GM19463 (cell line): ENCODE measurements around the gene RGL2.
"Not testable (repeated sequence)": the region's sequence is repeated elsewhere in the genome, so short reads cannot be mapped to it uniquely, and the experiment has no call there.

ENCODE experiments used
- ATAC-seq: cut with Tn5 transposase; IDR thresholded peaks from one replicate; pipeline ENCODE4 v1.9.1; 2021; ENCODE audit warnings: mild to moderate bottlenecking, moderate library complexity; ENCODE audit not compliant: unreplicated experiment

RGL2 gene

DNA sequence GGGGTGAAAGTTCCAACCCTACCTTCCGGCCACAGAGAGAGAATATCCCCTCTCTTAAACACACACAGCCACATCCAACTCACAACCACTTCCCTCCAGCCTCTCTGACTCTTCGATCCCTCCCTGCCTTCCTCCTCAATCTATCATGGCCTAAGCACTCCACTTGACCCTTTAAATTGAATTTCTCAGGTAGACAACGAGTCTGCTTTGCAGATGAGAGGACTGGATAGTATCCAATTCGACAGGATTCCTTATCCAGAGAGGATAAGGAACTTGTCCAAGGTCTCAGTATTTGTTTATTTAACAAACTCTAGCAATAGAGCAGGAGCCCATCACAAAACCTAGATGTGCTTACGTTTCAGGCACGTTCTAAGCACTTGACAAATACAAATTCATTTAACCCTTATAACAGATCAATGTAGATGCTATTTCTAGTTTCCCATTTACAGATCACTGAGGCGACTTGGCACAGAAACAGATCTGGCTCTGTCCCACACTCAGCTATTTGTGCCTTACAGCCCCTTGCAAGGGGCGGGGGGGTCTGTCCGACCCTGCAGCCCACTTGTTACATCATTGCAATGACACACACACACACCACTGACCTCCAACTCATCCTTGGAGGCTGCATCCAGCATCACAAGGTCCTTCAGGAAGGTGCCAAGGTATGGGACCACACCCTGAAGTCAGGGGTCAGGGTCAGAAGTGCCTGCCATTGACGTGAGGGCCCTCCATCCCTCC lies 4.5 kb downstream of the RGL2 start:
- no peak for ATAC-seq

DNA sequence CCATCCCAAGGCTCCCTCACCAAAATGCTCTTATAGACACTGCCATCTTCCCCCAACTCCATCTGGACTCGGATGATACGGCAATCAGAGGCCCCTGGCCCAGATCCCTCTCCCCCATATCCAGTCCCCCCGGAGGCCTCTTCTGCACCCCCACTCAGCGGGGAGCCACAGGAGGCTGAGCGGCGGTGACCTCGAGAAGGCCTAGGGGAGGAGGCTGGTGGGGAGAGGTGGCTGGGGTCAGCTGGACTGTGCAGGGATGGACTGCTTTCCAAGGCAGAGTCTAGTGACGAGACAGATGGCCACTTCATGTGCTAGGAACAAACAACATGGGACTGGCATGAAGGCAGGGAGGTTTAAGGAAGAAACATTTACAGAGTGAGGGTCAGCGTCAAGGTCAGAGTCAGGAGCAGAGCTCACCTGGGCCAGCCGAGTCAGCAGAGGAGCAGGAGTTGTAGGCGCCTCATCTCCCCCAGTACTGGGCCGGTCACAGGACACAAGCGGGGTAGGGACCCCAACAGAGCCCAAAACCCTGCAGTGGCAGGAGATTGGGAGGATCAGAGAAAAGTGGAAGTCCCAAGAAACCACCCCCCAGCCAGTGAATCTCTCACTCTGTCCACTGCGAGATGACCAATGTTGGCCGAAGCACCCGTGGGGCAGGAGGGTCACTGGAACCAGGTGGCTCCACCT lies 5.6 kb downstream of the RGL2 start:
- no peak for ATAC-seq

DNA sequence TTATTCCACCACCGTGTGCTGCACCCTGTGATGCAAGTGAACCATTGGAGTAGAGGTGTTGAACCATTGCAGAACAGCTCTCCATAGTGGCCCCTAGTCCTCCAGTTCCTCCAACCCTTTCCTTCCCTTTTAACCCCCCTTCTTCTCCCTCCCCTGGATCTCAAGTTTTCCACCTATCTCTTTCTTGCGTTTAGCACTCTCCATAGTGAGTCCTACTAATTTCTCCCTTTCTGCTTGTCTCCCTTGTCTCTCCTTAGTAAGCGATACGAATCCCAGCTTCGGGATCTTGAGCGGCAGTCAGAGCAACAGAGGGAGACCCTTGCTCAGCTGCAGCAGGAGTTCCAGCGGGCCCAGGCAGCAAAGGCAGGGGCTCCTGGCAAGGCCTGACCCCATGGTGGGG lies 8.3 kb downstream of the RGL2 start:
- no peak for ATAC-seq

DNA sequence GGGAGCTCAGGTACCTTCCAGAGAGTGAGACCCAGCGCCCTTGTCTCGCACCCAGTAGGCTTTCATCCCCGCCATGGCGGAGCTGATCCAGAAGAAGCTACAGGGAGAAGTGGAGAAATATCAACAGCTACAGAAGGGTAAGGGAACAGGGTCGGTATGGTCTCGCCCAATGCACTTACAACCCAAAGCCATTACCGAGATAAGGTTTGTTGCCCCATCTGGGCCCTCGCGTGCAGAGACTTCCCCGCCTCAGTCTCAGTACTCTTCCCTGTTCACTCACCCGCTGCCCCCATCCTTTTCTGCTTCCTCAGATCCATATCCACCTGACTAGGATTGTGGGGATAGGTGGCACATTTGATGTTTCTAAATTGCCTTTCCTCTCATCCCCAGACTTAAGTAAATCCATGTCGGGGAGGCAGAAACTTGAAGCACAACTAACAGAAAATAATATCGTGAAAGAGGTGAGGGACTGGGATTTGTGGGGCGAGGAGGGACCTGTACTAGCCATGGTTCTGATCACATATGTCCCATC lies 8.9 kb downstream of the RGL2 start:
- ATAC-seq, result peak; percentile 12

DNA sequence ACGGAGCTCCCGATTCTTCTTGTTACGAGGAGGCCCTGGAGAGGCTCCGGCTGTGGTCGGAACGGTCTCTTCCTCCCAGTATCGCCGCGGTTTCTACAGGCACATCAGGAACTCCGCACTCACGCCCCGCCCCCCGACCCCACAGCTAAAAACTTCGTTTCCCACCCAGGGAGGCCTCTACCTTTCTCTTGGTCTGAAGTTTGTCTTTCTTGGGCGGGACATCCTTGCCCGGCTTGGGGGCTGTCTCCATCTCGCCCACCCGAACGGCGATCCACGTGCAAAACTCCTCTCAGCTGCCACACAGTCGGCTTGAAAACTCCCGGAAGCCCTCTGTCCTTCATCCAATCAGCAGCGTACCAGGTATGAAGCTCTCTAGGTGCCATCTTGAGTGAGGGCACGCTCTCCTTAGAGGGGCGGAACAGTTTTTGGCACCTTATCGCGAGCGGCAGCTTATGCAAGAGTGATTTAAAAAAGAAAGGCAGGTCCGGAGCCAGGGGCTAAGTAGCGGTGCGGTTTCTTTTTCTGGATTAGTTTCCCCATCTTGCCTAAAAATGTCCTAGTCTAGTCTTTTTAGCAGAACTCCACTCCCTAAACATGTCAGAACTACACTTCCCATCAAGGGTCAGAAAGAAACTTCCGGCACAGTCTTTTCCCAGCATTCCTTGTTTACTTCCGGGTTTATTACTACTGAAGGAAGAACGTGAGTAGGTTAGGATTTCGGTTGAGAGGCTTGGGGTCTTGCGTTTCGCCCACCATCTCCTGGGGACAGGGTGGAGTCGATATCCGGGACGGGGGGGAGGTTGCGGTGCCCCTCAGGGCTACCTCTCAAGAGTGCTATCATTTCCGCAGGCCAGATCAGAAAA lies 9.6 kb downstream of the RGL2 start, which contains the start of the genes PFDN6 and WDR46:
Gene PFDN6 (plus strand): TSS at position 681 of the 863 bp plus-strand sequence. CDS start 256 bp downstream, outside the sequence.
Gene WDR46 (minus strand): TSS at position 319 of the 863 bp plus-strand sequence. CDS start 69 bp downstream, at position 250.
- ATAC-seq, result peak; percentile 92

DNA sequence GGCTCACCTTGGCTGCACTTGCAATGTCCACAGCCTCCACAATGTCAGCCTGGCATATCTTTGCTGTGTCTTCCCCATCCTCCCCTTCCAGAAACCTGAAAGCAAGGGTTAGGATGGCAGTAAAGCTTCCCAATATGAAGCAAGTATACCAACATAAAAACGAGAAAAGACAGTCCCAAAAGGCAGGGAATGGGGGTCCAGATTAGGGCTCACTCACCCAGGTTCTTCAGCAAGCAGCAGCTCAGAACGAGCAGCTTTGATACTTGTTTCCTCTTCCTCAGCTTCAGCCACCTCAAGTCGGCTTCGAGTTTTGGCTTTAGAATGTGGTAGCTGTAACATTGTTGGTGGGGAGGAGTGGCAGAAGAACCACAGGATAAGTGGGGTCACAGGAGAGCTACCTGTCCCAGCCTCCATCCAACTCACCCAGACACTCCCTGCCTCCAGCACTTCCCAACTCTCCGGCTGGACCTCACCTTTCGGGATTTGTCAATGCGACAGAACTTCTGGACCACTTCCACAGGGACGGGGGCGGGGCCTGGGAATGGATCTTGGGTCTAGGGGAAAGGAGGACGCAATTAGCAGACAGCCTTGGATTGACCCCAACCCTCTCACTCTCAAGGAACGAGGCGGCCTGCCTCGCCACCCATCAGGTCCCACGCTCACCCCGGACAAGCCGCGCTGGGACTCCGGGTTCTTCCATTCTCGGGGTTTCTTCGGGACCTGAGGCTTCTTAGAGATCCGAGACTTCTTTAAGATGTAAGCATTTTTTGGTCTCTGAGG lies 10.4 kb downstream of the RGL2 start:
- no peak for ATAC-seq

DNA sequence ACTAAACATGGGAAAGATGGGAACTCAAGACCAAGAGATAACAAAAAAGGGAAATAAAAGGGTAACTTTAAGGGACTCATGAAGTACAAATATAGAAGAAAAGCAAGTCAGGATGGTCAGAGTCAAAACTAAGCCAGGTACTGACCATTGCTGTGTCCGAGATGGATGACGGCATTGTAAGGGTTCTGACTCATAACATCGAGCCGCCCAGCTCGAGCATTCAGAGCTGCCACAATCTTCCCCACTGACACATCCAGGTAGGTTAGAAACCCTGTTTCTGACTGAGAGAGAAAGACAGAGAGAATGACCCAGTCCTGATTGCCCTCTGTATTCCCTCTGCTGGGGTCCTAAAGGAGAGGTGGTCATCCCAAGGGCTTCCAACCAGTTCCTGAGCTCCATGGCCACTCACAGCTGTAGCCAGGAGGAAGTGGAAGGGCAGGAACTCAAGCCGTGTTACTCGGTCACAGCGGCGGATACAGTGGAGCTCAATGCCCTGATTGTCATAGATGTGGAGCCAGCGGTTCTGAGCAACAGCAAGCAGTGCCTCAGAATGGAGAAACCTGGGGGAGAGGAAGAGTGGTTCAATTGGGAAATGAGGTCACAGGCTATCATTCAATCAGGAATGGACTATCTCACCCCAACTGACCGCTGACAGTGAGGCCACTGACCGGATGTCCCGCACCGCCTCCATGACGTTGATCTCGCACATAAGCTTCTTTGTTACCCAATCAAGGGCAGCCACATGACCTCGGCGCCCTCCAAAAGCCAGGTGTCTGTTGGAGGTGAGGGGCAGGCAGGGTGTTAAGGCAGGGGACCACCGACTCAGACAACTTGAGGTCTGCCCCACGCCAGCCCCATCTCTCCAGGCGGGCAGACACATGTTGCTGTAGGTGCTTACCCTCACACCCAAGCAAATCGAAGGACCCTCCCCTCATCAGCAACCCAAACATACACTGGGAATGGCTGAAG lies 11.5 kb downstream of the RGL2 start:
- ATAC-seq, result no peak

DNA sequence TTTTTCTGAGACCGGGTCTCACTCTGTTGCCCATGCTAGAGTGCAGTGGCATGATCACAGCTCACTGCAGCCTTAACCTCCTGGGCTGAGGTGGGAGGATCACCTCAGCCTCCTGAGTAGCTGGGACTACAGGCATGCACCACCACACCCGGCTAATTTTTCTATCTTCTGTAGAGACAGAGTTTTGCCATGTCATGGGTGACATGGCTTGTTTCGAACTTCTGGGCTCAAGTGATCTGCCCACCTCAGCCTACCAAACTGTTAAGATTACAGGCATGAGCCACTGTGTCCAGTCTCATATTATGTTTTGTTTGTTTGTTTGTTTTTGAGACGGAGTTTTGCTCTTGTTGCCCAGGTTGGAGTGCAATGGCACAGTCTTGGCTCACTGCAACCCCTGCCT lies 13.5 kb downstream of the RGL2 start:
- ATAC-seq, result not testable (repeated sequence)

DNA sequence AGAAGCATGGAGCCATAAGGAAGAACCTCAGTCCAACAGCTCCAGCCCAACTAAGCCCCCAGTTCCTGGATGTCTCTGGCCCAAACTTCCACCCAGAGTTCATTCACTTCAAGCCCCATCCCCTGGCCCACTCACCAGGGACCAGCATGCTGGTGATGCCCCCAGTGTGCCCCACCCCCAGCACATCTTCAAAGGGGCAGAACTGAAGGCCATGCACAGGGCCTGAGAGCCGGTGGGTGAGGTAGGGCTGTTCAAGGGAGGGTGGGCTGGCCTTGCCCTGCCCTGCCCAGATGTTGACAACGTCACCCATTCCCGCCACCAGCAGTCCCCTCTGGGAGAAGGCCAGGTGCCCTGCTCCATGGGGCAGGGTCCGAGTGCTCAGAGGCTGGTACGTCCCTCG lies 18.2 kb downstream of the RGL2 start:
- no peak for ATAC-seq

DNA sequence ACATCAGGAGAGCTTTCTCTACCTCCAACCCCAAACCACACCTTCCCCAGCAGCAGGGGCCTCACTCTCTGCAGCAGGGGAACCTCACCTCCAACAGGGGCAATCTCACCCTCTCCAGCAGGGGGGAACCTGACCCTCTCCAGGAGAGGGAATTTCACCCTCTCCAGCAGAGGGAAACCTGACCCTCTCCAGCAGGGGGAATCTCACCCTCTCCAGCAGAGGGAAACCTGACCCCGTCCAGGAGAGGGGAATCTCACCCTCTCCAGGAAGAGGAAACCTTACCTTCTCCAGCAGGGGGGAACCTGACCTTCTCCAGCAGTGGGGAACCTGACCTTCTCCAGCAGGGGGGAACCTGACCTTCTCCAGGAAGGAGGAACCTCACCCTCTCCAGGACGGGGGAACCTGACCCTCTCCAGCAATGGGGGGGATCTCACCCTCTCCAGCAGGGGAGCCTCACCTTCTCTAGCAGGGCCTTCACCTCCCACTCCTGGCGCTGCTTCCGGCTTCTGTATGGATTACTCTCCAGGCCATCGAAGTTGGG lies 18.7 kb downstream of the RGL2 start:
- no peak for ATAC-seq

DNA sequence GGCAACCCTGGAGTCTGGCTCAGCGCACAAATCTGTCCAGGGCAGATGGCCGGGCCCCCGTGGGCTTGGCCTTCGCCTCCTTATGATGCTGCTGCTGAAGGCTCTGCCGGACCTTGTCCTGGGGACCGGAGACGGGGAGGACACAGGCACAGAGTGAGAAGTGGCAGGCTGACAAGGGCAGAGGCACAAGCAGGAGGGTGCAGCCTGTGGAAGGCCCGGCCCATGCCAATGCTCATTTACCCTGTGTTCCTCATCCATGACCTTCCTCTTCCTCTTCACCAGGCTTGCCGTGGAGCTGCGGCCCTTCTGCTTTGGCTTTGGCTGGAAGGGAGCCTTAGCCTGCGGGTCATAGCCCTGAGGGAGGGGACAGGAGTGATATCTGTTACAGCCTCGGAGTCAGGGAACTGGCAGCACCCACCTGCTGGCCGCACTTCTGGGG lies 19.5 kb downstream of the RGL2 start:
- ATAC-seq, result no peak

DNA sequence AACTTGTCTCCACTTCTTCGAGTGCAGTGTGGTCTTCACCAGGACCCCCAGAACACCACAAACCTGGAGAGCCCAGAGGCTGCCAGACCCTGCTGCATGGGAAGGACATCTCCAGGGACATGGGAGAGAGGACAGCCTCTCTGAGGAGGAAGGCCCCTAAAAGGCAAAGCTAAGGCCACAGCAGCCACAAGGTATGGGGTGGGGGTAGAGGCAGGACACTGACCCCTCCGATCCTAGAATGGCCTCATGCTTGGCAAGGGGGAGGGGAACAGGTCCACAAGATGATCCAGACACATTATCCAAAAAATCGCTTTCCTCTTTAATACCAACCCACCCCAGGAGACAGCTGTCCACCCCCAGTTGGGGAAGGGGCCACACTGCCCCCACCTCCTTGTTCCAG lies 19.9 kb downstream of the RGL2 start:
- ATAC-seq, result no peak

DNA sequence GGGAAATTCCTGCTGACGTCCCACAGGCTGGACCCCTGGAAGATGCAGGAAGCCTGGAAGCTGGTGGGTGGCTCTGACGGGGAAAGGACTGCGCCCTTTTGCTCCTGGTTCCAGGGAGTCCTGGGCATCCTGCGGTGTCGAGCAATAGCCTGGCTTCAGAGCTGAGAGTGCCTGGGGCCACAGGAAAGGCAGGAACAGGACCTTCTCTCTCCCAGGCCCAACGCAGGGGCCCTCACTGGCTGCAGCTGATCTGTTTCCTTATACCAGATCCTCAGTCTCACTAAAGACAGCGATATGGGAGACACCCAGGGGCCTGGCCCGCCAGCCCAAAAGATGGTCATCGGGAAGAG lies 20.4 kb downstream of the RGL2 start:
- no peak for ATAC-seq

DNA sequence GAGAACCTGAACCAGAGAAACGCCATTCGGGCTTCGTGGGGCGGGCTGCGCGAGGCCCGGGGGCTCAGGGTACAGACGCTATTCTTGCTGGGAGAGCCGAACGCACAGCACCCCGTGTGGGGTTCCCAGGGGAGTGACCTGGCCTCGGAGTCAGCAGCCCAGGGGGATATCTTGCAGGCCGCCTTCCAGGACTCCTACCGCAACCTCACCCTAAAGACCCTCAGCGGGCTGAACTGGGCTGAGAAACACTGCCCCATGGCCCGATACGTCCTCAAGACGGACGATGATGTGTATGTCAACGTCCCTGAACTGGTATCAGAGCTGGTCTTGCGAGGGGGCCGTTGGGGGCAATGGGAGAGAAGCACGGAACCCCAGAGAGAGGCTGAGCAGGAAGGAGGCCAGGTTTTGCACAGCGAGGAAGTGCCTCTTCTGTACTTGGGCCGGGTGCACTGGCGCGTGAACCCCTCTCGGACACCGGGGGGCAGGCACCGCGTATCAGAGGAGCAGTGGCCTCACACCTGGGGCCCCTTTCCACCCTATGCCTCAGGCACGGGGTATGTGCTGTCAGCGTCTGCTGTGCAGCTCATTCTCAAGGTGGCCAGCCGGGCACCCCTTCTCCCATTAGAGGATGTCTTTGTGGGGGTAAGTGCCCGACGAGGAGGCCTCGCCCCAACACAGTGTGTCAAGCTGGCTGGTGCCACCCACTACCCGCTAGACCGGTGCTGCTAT lies 20.9 kb downstream of the RGL2 start:
- no peak for ATAC-seq

DNA sequence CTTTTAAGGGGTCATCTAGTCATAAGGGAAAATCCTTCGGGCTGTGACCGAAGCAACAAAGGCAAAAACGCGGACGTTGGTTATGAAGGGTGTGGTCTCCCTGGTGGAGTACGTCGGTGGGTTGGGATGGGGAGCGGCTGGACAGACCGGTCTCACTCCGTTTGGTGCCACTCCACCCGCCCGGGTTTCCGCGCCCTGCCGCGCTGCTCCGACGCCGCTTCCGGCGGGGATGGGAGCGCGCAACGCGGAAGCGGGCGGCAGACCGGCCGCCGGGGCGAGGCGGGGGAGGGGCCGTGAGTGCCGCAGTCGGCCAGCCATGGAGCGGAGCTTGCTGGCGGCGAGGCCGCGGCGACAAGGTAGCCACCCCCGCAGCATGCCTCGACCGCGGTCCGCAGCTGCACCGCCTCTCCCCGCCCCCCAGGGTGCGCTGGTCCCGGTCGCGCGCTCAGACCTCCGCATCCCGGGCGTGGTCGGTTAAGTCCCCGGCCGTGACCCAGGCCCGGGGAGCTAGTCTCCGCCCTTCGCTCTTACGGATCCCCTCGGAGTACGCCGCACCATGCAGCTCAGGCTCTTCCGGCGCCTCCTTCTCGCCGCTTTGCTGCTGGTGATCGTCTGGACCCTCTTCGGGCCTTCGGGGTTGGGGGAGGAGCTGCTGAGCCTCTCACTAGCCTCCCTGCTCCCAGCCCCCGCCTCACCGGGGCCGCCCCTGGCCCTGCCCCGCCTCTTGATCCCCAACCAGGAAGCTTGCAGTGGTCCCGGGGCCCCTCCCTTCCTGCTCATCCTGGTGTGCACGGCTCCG lies 21.7 kb downstream of the RGL2 start, which contains the start of gene B3GALT4:
Gene B3GALT4 (plus strand): TSS at position 260 of the 799 bp plus-strand sequence. CDS start 297 bp downstream, at position 557.
- peak; percentile 57 for ATAC-seq

DNA sequence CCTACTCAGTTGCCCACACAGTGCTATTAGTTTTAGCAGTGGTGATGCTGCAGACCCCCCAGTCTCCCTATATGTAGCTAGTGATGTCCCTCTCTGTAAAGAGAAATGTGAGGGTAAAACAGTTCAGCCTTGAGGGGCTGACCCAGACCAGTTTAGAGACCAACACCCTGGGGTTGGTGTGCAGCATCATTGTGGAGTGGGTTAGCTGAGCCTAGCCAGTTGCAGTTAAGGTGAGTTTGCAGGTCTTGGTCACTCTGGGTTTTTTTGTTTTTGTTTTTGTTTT lies 22.2 kb downstream of the RGL2 start:
- no peak for ATAC-seq

DNA sequence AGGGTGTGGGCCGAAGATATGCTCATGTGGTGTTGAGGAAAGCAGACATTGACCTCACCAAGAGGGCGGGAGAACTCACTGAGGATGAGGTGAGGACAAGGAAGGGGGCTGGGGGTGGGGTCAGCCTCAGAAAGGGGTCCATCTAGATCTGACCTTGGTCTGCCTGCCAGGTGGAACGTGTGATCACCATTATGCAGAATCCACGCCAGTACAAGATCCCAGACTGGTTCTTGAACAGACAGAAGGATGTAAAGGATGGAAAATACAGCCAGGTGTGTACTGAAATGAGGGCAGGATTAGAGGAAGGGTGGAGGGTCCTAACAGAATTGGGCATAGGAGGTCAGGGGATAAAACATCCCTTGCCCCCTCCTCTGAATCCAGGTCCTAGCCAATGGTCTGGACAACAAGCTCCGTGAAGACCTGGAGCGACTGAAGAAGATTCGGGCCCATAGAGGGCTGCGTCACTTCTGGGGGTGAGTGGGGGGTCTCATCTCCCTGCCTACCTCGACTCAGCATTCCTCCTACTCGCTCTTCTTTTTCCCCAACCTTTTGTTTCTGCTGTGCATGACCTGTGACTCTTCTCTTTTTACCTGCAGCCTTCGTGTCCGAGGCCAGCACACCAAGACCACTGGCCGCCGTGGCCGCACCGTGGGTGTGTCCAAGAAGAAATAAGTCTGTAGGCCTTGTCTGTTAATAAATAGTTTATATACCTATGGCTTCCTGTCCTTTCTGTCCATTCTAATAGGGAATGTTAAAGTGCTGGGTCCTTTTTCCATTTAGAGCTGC lies 22.8 kb downstream of the RGL2 start:
- ATAC-seq, result not testable (repeated sequence)
